AG08396 (cell line): ENCODE results near the gene NLRP1.
A peak's percentile ranks its signal among the peaks of the same experiment; 100 is the strongest.

Experiments
- DNase-seq: peaks from one replicate; pipeline ENCODE4 v3.0.0; 2012; ENCODE audit warnings: low spot score, mixed read lengths

Gene NLRP1

GRCh38 chr17:5473906-5474305, 110.4 kb downstream of the NLRP1 start:
- no peak for DNase-seq

- DNase-seq, result no peak
These were observed 111.8 kb downstream of the NLRP1 start for GRCh38 chr17:5472511-5472910.

- peak; percentile 20 for DNase-seq
These were observed 116.2 kb downstream of the NLRP1 start for GRCh38 chr17:5468075-5468473.

- DNase-seq, result no peak
These were observed 116.9 kb downstream of the NLRP1 start for GRCh38 chr17:5467416-5467815.

GRCh38 chr17:5466295-5466694, 118.0 kb downstream of the NLRP1 start:
- no peak for DNase-seq

- DNase-seq, result no peak
These were observed 119.4 kb downstream of the NLRP1 start for GRCh38 chr17:5464717-5465507.
